Pancreas (tissue), 10 donors: ENCODE measurements around the gene ADGRG4. TPM values are rescaled to one million over a fixed set of nuclear protein-coding genes. Genes with fewer than 3 reads are reported as not detected.
A peak's percentile ranks its signal among the peaks of the same experiment; 100 is the strongest.

ENCODE experiments used
- ATAC-seq, 4 donors: fragments of 200-7000 bp; cut with Tn5 transposase; one replicate each; pipeline versions ENCODE4 v1.8.0 to v1.9.1; 2020; ENCODE audit warnings: mild to moderate bottlenecking in 4 of 4, moderate library complexity in 4 of 4
- DNase-seq, 6 donors: peaks; one replicate each; pipeline ENCODE4 v3.0.0-alpha.2; 2020
- FAIRE-seq: peaks from 2 replicates; lab custom pipeline; 2012; peaks lifted over from hg19 to GRCh38; lab: Jason Lieb, UNC
- H3K27ac ChIP-seq, 4 donors: fragments of 200-600 bp; sonication (generic); 1 replicate in 3 of 4; 2 replicates in 1 of 4; pipeline versions ENCODE4 v1.5.0 to v1.8.0; 2020
- H3K27me3 ChIP-seq, 4 donors: fragments of 200-600 bp; one replicate each; pipeline ENCODE4 v1.8.0; 2021
- H3K36me3 ChIP-seq, 3 donors: fragments of 200-600 bp; sonication (generic) in 1 of 3; one replicate each; pipeline versions ENCODE4 v1.5.0 to v1.8.0; 2020 to 2021
- H3K4me1 ChIP-seq, 3 donors: fragments of 200-600 bp; one replicate each; pipeline ENCODE4 v1.8.0; 2021
- H3K4me3 ChIP-seq, 4 donors: fragments of 200-600 bp; sonication (generic) in 2 of 4; one replicate each; pipeline versions ENCODE4 v1.5.0 to v1.8.0; 2020 to 2021
- H3K9me3 ChIP-seq, 4 donors: fragments of 200-600 bp; one replicate each; pipeline ENCODE4 v1.8.0; 2021
- WGBS, 2 donors: extraction: QIAGEN DNeasy Blood & Tissue Kit; methylation state at CpG; one replicate each; pipeline ENCODE4 v1.1.7; 2013; 5-methylcytosine and 5-hydroxymethylcytosine counted together
- intact Hi-C, 3 donors: fragments of 100-400 bp; cut with DNase I; formaldehyde crosslinking; loops; one replicate each; pipeline versions ENCODE4 v1.11.1 to v1.14.2; 2022
- polyA plus RNA-seq, 2 donors: library from polyadenylated mRNA; stranded (reverse); fragments of 200-250 nt; gene quantifications; one replicate each; pipeline ENCODE4 v1.2.3, GENCODE V29; 2013
- total RNA-seq, 6 donors: library from RNA; stranded (reverse); fragmentation: NEBNext Ultra II Directional in 4 of 6; extraction: Animal tissue kit (Norgen Biotek cat#: 25700) in 4 of 6; gene quantifications; one replicate each; pipeline versions ENCODE4 v1.2.1 to v1.2.4, GENCODE V29; 2021 to 2023
- TF ChIP-seq, protein P1 (sequence below), 4 donors: fragments of 200-600 bp; sonication (generic) in 3 of 4; IDR thresholded peaks; one replicate each; pipeline versions ENCODE4 v1.5.0 to v1.8.0; 2021; ENCODE audit warnings: antibody characterized with exemption in 4 of 4
- donor health status: healthy with polysubstance abuse.
- donor health status: DM: no; HTN: no; CAD: no; lungs with moderate emphysema.
- donor health status: DM: no; HTN: no; CAD: no.
- donor health status: control.
- donor health status: control.
- donor health status: Bipolar disorder and iron deficiency.
- donor health status: DM: yes; HTN: yes; CAD: no.
- donor health status: DM: no; HTN: no; CAD: no.
- donor health status: DM: no; HTN: no; CAD: no.
- donor health status: DM: yes; HTN: yes; CAD: no.

ADGRG4 gene
- total and polyA plus RNA-seq, 8 donors: 0.02 TPM; not detected in 7

DNA sequence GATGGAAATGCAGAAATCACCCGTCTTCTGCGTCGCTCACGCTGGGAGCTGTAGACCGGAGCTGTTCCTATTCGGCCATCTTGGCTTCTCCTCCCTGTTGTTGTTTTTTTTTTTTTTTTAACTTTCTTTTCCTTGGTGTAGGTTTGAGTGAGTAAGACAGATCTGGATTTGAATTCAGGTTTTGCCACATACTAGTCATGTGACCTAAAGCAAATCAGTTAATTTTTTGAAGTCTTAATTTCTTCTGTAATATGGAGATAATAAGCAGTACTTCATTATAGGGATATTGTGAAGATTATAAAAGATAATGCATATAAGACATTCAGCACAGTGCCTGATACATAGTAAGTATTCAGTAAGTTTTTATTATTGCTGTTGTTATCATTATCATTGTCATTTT, 145.4 kb downstream of the ADGRG4 start:
- TF ChIP-seq, protein P1, sequence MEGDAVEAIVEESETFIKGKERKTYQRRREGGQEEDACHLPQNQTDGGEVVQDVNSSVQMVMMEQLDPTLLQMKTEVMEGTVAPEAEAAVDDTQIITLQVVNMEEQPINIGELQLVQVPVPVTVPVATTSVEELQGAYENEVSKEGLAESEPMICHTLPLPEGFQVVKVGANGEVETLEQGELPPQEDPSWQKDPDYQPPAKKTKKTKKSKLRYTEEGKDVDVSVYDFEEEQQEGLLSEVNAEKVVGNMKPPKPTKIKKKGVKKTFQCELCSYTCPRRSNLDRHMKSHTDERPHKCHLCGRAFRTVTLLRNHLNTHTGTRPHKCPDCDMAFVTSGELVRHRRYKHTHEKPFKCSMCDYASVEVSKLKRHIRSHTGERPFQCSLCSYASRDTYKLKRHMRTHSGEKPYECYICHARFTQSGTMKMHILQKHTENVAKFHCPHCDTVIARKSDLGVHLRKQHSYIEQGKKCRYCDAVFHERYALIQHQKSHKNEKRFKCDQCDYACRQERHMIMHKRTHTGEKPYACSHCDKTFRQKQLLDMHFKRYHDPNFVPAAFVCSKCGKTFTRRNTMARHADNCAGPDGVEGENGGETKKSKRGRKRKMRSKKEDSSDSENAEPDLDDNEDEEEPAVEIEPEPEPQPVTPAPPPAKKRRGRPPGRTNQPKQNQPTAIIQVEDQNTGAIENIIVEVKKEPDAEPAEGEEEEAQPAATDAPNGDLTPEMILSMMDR (IDR thresholded peaks at IDR 0.05): no peak
- FAIRE-seq (no peak), DNase-seq (no peak), ATAC-seq (no peak)
- Histone ChIP-seq H3K4me3 (no peak overlapping the region), H3K9me3 (no peaks in the 10 kb centered on the region), H3K36me3 (no peaks in the 10 kb centered on the region), H3K4me1 (no peaks in the 10 kb centered on the region), H3K27ac (no peak overlapping the region), H3K27me3 (no peaks in the 10 kb centered on the region)
- WGBS, 2 donors: 84% methylated on average over 6 of the region's 6 CpGs
- intact Hi-C loops: no loop called here

DNA sequence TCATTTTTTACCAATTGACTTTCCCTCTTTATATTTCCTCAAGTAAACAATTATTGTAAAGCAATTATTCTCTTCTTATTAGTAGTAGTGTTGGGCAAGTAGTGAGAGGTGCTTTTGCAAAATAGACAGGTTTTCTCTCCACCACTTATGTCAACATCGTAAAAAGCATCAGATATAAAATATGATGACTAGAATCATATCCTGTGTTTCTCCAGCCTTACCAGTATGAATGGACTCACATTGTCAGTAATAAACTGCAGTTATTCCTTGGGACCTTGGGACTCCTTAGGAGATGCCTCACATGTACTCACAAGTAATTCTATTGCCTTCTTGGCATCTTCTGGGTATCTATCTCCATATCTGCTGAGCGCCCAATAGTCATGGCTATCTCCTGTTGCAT, 146.5 kb downstream of the ADGRG4 start:
- no peaks in the 10 kb centered on the region for H3K4me1 ChIP-seq
- no peaks in the 10 kb centered on the region for H3K9me3 ChIP-seq
- H3K4me3 ChIP-seq: no peak overlapping the region
- no peak for ATAC-seq
- H3K36me3 ChIP-seq: no peaks in the 10 kb centered on the region
- no peaks in the 10 kb centered on the region for H3K27me3 ChIP-seq
- no peak for DNase-seq
- no peak overlapping the region for H3K27ac ChIP-seq
- TF ChIP-seq, protein P1 (IDR thresholded peaks at IDR 0.05): no peak
- intact Hi-C loops: no loop called here
- FAIRE-seq: no peak
- WGBS, 2 donors: 78% methylated on average over 2 of the region's 2 CpGs

DNA sequence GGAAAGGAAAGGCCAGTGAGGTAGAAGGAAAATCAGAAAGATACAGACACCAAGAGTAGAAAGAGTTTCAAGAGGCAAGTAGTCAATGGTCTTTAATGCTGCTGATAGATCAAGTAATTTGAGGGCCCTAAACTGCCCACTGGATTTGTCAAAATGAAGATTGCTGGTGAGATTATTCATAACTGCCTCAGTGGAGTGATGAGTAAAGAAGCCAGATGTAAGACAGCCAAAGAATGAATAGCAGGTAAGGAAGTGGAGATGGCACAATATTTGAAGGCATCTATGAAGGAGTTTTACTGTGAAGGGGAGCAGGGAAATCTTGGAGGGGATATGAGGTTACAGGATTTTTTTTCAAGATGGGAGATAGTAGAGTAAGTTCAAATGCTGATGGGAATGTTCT, 147.2 kb downstream of the ADGRG4 start:
- H3K4me1 ChIP-seq: no peaks in the 10 kb centered on the region
- intact Hi-C loops: no loop called here
- no peak overlapping the region for H3K27ac ChIP-seq
- H3K36me3 ChIP-seq: no peaks in the 10 kb centered on the region
- no peak overlapping the region for H3K4me3 ChIP-seq
- H3K9me3 ChIP-seq: no peaks in the 10 kb centered on the region
- ATAC-seq (no peak), FAIRE-seq (no peak), DNase-seq (no peak)
- H3K27me3 ChIP-seq: no peaks in the 10 kb centered on the region
- TF ChIP-seq, protein P1 (IDR thresholded peaks at IDR 0.05): no peak

DNA sequence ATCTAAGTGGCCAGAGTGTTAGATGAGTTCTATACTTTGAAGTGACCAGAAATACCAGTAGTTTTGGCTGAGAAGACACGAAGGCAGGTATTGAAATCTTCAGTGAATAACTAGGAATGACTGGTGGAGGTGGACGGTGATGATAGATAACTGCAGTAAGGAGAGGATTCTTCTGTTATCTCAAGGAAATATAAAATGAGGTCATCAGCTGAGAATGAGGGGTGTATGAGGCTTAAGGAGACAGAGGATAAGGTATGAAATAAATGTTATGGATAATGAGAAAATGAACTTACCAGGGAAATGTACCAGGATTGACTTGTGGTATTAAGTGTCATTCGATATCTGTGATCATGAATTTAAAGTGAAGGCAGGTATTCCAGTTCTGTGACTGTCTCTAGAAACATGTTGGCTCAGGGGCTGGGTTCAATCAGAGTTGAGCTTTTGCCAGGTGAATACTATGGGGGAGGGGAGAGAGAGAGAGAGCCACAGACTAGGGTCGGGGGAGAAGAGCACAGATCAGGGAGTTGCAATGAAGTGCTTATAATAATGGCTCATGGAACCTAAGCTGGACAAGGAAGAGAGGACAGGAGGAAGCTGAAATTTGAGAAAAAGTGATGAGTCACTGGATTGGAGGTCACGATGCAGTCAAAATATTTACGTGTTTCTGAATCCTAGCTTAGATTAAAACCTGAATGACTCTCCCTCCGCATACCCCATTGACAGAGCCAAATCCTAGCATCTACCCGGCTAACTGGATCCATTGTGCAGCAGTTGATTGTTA, 149.5 kb downstream of the ADGRG4 start:
- Histone ChIP-seq H3K36me3 (no peaks in the 10 kb centered on the region), H3K4me3 (no peak overlapping the region), H3K27ac (no peak overlapping the region), H3K4me1 (peaks cover 0 to 6% (median 0%) of the 10 kb centered on the region in 3 donors), H3K9me3 (no peaks in the 10 kb centered on the region), H3K27me3 (no peaks in the 10 kb centered on the region)
- WGBS, 2 donors: 46 to 54% methylated on average over 8 of the region's 8 CpGs
- FAIRE-seq: no peak
- no peak for ATAC-seq
- no peak for DNase-seq
- intact Hi-C loops: no loop called here
- TF ChIP-seq, protein P1 (IDR thresholded peaks at IDR 0.05): no peak

DNA sequence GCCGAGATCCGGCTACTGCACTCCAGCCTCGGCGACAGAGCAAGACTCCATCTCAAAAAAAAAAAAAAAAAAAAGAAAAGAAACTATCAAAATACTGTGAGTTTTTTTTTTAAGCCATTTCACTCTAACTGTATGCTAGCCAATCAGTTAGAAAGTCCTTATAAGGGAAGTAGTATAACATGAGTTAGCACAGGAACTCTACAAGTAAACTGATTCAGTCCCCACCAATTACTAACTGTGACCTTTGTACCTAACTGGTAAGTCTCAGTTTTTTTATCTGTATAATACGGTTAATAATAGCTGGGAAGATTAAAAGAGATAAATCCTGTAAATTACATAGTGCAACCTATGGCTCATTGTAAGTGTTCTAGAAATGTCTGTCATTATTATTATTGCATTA, 151.9 kb downstream of the ADGRG4 start:
- Histone ChIP-seq H3K27me3 (peaks cover 0 to 6% (median 0%) of the 10 kb centered on the region in 4 donors), H3K36me3 (no peaks in the 10 kb centered on the region), H3K4me3 (no peak overlapping the region), H3K9me3 (no peaks in the 10 kb centered on the region), H3K4me1 (peaks cover 0 to 6% (median 0%) of the 10 kb centered on the region in 3 donors), H3K27ac (no peak overlapping the region)
- intact Hi-C loops: no loop called here
- WGBS, 2 donors: 72 to 79% methylated on average over 5 of the region's 5 CpGs
- FAIRE-seq (no peak), ATAC-seq (peak in 2 of 4 donors; percentile 51 to 58), DNase-seq (no peak)
- TF ChIP-seq, protein P1 (IDR thresholded peaks at IDR 0.05): no peak
